GM19467 (cell line): ENCODE measurements around the gene BNIP5.
A peak's percentile ranks its signal among the peaks of the same experiment; 100 is the strongest.

Source experiments
- ATAC-seq: cut with Tn5 transposase; IDR thresholded peaks from one replicate; pipeline ENCODE4 v1.9.1; 2021; ENCODE audit warnings: mild to moderate bottlenecking, moderate library complexity; ENCODE audit not compliant: unreplicated experiment

BNIP5 gene

GRCh38 chr6:36326356-36326995 is 10.2 kb downstream of the BNIP5 start:
- ATAC-seq = no peak

GRCh38 chr6:36324715-36325114 is 12.0 kb downstream of the BNIP5 start:
- ATAC-seq = no peak

- no peak for ATAC-seq
These were observed 12.5 kb downstream of the BNIP5 start for GRCh38 chr6:36324191-36324590.

- no peak for ATAC-seq
These were observed 13.6 kb downstream of the BNIP5 start for GRCh38 chr6:36323062-36323461.

GRCh38 chr6:36322591-36322990 is 14.1 kb downstream of the BNIP5 start:
- ATAC-seq = no peak

- no peak for ATAC-seq
These were observed 16.2 kb downstream of the BNIP5 start for GRCh38 chr6:36320475-36320874.

GRCh38 chr6:36319821-36320220 is 16.9 kb downstream of the BNIP5 start:
- no peak for ATAC-seq

GRCh38 chr6:36319436-36319762 is 17.3 kb downstream of the BNIP5 start:
- no peak for ATAC-seq

- no peak for ATAC-seq
These were observed 17.8 kb downstream of the BNIP5 start for GRCh38 chr6:36318690-36319435.

- ATAC-seq = no peak
These were observed 19.1 kb downstream of the BNIP5 start for GRCh38 chr6:36317623-36318022.

GRCh38 chr6:36315921-36316320 is 20.8 kb downstream of the BNIP5 start:
- no peak for ATAC-seq

GRCh38 chr6:36314221-36315014 is 22.3 kb downstream of the BNIP5 start:
- ATAC-seq = no peak

GRCh38 chr6:36313649-36313936 is 23.1 kb downstream of the BNIP5 start:
- ATAC-seq = no peak

GRCh38 chr6:36312854-36313648 is 23.6 kb downstream of the BNIP5 start:
- no peak for ATAC-seq

GRCh38 chr6:36309900-36310299 is 26.8 kb downstream of the BNIP5 start:
- ATAC-seq = no peak

GRCh38 chr6:36309203-36309602 is 27.5 kb downstream of the BNIP5 start:
- no peak for ATAC-seq

GRCh38 chr6:36308514-36308913 is 28.2 kb downstream of the BNIP5 start:
- no peak for ATAC-seq

- no peak for ATAC-seq
These were observed 30.3 kb downstream of the BNIP5 start for GRCh38 chr6:36306375-36306774.

- ATAC-seq = no peak
These were observed 30.8 kb downstream of the BNIP5 start for GRCh38 chr6:36305885-36306284.

- ATAC-seq = peak; percentile 87
These were observed 34.3 kb downstream of the BNIP5 start for GRCh38 chr6:36302227-36302976.

- ATAC-seq = no peak
These were observed 34.9 kb downstream of the BNIP5 start for GRCh38 chr6:36301781-36302180.
